ENCODE measurements around the gene CFAP74. TPM values are rescaled to one million over a fixed set of nuclear protein-coding genes. Genes with fewer than 3 reads are reported as not detected.
A peak's percentile ranks its signal among the peaks of the same experiment; 100 is the strongest.

CFAP74 gene
- total and polyA plus RNA-seq, 2 of the 13 experiments (the other 11 are each of a cell fraction or from before 2014, with no cell fraction given) = 0.27 to 0.62 TPM

DNA sequence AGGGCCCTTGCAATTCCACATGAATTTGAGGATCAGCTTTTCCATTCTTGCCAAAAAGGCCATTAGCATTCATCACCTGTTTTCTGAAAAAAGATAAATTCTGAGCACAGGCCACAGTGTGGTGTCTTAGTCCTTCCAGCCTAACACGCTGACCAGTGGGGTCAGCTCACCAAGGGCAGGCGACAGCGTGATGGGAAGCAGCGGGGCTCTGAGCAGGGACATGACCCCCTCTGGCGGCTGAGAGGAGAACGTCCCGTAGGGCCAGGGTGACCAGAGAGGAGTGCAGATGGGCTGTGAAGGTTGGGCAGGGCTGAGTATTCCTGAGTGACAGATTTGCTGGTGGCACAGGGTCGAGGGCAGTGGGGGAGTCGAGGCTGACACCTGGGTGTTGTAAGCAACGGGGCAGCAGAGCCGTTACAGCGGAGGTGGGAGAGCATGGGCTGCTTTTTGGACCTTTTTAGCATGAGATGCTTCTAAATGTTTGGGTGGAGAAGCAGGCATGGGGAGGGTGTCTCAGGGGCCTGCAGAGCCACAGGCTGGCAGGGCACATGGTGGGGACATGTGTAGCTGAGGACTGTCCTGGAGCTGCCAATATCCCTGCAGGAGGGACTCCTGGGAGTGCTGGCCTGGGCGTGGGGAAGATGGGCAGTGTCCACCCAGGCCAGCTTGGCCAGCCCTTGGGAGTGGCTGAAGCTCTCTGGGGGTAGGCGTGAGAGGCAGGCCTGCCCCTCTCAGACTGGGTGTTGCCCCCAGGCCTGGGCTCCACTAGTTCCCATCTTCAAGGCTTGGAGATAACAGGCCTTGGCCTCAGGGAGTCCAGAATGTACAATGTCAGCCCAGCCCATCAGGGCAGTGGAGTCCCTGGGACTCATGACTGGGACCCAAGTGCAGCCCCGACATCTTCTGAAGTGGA lies 97.1 kb downstream of the CFAP74 start (continued):
- TF ChIP-seq ZNF407 (CRISPR knock-in tag; IDR thresholded peaks at IDR 0.05; ENCODE audit: not compliant biosample characterization) (no peak), ZNF597 (CRISPR knock-in tag; IDR thresholded peaks at IDR 0.05) (no peak), ZNF20 (CRISPR knock-in tag; IDR thresholded peaks at IDR 0.05) (no peak), RFXAP (CRISPR knock-in tag; IDR thresholded peaks at IDR 0.05; ENCODE audit: borderline replicate concordance) (no peak), ZNF17 (CRISPR knock-in tag; IDR thresholded peaks at IDR 0.05) (no peak), PHF5A (CRISPR knock-in tag; IDR thresholded peaks at IDR 0.05; ENCODE audit: low read depth, unreplicated experiment) (no peak), MXD4 (CRISPR knock-in tag; IDR thresholded peaks at IDR 0.05) (peak; percentile 71; the same call in 1 of the 2 replicates), ZNF724P (CRISPR knock-in tag; IDR thresholded peaks at IDR 0.05; ENCODE audit: borderline replicate concordance) (no peak), STAG1 (CRISPR knock-in tag; IDR thresholded peaks at IDR 0.05) (peak; percentile 98), MXD1 (CRISPR knock-in tag; IDR thresholded peaks at IDR 0.05) (no peak), HNRNPH1 (optimal IDR thresholded peaks at IDR 0.05; ENCODE audit: low read depth, low read length) (no peak), BRCA1 (CRISPR knock-in tag; IDR thresholded peaks at IDR 0.05) (no peak), AKAP8 (CRISPR knock-in tag; IDR thresholded peaks at IDR 0.05) (no peak), PITX1 (CRISPR knock-in tag; IDR thresholded peaks at IDR 0.05) (no peak), NRL (CRISPR knock-in tag; IDR thresholded peaks at IDR 0.05; ENCODE audit: borderline replicate concordance) (no peak), ZNF383 (CRISPR knock-in tag; IDR thresholded peaks at IDR 0.05; ENCODE audit: borderline replicate concordance) (no peak)
- TF ChIP-seq, protein P1, sequence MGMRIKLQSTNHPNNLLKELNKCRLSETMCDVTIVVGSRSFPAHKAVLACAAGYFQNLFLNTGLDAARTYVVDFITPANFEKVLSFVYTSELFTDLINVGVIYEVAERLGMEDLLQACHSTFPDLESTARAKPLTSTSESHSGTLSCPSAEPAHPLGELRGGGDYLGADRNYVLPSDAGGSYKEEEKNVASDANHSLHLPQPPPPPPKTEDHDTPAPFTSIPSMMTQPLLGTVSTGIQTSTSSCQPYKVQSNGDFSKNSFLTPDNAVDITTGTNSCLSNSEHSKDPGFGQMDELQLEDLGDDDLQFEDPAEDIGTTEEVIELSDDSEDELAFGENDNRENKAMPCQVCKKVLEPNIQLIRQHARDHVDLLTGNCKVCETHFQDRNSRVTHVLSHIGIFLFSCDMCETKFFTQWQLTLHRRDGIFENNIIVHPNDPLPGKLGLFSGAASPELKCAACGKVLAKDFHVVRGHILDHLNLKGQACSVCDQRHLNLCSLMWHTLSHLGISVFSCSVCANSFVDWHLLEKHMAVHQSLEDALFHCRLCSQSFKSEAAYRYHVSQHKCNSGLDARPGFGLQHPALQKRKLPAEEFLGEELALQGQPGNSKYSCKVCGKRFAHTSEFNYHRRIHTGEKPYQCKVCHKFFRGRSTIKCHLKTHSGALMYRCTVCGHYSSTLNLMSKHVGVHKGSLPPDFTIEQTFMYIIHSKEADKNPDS (CRISPR knock-in tag; IDR thresholded peaks at IDR 0.05) = no peak

Measured in HepG2 (cell line).